GM21390 (cell line): ENCODE results near the gene SOBP.

Experiments
- ATAC-seq: cut with Tn5 transposase; IDR thresholded peaks from one replicate; pipeline ENCODE4 v1.9.1; 2021; ENCODE audit not compliant: unreplicated experiment

Gene SOBP

GRCh38 chr6:107579456-107580056 is 89.6 kb downstream of the SOBP start:
- ATAC-seq, result no peak

- no peak for ATAC-seq
These were observed 92.2 kb downstream of the SOBP start for GRCh38 chr6:107582086-107582485.

DNA sequence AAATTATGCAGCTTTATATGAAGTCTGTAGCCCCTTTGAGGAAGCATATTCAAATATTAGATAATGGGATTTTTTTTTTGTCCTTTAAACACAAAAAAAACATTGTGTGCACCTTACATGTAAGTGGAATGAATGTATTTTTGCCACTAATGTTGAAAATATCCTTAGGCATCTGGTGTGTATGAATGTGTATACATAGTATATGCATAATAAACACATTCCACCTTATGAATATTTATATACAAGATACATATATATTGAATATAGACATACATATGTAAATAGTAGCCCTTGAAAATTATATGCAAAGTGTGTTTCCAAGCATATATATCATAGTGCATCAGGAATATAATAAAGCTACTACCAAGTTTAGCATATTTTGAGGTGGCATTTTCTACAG is 94.8 kb downstream of the SOBP start:
- no peak for ATAC-seq

GRCh38 chr6:107585815-107586435 is 96.0 kb downstream of the SOBP start:
- ATAC-seq, result no peak

- no peak for ATAC-seq
These were observed 97.5 kb downstream of the SOBP start for GRCh38 chr6:107587451-107587850.

DNA sequence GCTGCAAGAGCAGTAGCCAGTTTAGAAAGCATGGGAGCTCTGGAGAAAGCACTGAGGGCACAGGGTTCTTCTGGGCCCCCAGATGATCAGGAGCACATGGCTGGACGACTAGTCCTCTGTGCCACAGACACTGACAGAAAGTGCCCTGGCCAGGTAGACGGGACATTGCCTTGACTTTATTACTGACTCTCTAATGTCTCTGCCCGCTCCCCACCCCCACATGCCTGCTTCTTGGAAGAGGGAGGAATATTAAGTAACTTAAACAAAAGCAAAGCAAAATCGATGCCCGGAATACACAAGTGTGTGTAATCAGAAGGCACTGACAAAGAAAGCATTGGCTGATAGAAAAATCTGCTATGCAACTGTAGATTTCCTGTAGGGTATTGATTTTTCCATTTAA is 99.3 kb downstream of the SOBP start:
- no peak for ATAC-seq

GRCh38 chr6:107589934-107590333 is 100.0 kb downstream of the SOBP start:
- no peak for ATAC-seq

DNA sequence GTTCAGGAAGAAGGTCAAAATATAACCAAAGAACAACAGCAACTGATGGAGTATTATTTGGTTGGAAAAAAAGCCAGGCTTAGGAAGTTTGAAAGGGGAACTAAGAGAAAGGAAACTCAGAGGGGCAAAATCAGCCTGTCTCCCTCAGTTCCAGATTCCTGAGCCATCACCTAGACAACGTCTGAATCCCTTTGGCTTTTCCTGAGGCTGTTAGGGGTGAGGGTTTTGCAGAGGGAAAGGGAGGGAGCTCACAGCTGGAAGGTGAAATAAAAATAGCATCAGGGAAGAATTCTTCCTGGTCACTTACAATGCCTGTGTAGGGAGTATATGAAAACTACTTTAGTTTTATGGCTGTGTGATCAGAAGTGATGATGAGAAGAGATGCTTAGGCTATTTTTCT is 100.5 kb downstream of the SOBP start:
- ATAC-seq, result no peak

DNA sequence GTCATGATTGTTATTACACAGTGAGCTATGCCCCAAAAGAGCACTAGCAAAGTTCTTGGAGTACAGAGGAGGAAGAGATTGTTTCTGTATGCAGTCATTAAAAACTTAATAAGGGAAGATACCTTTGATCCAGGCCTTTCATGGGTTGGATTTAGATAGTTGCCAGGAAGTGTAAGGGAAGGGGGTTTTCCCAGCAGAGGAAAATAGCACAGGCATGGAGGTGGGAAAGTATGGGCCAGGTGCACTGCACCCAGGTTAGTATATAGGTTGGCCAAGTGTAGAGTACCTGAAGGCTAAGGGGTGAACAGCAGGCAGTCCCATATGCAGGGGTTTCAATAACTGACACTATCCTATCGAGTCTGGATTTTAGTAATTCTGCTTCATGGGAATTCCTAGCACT is 101.4 kb downstream of the SOBP start:
- no peak for ATAC-seq

- ATAC-seq, result no peak
These were observed 102.9 kb downstream of the SOBP start for GRCh38 chr6:107592806-107593205.

- no peak for ATAC-seq
These were observed 104.8 kb downstream of the SOBP start for GRCh38 chr6:107594736-107595135.

GRCh38 chr6:107598091-107598490 is 108.2 kb downstream of the SOBP start:
- ATAC-seq, result no peak

- no peak for ATAC-seq
These were observed 109.1 kb downstream of the SOBP start for GRCh38 chr6:107599043-107599442.

GRCh38 chr6:107600121-107600520 is 110.2 kb downstream of the SOBP start:
- no peak for ATAC-seq

- no peak for ATAC-seq
These were observed 111.0 kb downstream of the SOBP start for GRCh38 chr6:107600936-107601335.

GRCh38 chr6:107601406-107601805 is 111.5 kb downstream of the SOBP start:
- no peak for ATAC-seq

DNA sequence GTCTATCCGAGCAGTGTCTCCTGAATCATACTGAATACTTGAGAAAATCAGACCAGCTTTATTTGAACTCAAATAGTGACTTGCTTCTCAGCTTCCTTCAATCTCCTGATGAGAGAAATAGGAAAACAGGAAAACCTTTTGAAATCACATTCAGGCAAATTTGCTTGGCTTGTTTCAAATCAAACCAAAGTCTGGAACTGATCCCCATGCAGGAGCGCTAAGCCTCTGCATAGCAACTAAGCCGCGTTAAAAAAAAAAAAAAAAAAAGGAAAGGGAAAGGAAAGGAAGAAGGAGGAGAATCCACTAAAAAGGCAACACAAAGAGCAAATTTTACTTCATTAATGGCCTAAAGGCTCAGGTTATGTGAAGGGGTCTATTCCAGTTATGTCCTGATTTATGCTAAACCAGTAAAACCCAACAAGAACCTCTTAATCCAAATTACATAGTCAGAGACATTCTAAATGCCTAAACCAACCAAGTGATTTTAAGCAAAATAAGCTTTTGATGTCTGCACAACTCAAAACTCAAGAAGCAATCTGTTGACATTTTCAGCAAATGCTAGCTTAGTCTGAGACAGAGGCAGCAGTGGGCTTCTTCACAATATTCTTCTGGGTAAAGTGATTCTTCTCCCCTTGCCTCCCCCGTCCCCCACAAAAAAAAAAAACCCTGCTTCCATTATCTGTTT is 112.5 kb downstream of the SOBP start:
- no peak for ATAC-seq

- ATAC-seq, result no peak
These were observed 113.1 kb downstream of the SOBP start for GRCh38 chr6:107603006-107603370.

DNA sequence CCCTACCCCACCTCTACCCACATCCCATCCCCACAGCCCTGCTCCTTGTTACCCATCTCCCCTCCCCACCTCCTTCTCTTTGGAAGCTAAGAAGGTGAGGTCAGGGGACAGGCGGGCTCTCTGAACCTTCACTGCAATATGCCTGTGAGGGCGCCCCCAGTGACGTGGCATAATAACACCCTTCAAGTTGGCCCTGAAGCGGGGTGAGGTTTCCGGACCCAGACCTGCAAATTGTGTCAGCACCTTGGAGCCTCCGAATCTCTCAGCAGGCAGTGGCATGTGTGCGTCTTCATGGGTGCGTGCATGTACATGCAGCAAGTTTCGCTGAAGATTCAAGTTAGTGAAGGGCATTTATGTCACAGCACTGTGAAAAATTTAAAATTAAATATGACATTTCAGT is 114.6 kb downstream of the SOBP start:
- ATAC-seq, result no peak

GRCh38 chr6:107606407-107606806 is 116.5 kb downstream of the SOBP start:
- no peak for ATAC-seq

DNA sequence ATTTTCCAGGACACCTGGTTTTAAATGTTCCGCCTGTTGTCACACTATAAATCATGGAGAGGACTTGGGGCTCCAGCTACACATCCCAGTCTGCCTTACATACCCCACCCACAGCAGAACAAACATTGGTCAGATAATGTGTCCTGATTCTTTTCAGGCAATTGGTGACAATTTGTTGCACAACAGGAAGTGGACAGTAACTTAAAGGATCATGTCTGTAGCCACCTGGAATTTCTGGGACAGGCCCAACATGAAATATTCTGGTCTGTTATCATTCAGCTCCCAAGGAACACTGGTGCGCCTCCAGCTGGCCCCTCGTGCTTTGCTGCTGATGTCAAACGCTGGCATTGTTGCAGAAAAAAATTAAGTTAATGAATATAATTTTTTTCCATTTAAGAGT is 117.2 kb downstream of the SOBP start:
- no peak for ATAC-seq

GRCh38 chr6:107611094-107611810 is 121.3 kb downstream of the SOBP start:
- no peak for ATAC-seq
